ENCODE results near the gene METRN.

DNA sequence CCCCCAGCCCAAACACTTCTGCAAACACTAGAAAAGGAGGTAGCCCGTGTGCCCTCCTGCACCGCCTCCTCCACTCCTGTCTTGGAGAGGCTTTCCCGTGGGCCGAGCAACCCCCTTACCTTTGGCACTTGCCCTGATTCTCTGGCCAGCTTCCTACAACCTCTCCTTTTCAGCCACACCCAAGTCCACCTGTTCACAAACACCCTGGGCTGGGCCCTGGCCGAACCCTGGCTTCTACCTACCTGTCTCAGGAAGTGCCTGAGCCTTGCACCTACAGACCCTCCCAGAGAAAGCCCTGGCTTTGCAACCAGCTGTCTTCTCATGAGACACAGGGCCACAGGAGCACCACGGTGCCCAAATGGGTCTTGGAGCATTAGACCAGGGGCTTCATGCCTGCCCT is 4.0 kb downstream of the METRN start:
- TF ChIP-seq, protein P1, sequence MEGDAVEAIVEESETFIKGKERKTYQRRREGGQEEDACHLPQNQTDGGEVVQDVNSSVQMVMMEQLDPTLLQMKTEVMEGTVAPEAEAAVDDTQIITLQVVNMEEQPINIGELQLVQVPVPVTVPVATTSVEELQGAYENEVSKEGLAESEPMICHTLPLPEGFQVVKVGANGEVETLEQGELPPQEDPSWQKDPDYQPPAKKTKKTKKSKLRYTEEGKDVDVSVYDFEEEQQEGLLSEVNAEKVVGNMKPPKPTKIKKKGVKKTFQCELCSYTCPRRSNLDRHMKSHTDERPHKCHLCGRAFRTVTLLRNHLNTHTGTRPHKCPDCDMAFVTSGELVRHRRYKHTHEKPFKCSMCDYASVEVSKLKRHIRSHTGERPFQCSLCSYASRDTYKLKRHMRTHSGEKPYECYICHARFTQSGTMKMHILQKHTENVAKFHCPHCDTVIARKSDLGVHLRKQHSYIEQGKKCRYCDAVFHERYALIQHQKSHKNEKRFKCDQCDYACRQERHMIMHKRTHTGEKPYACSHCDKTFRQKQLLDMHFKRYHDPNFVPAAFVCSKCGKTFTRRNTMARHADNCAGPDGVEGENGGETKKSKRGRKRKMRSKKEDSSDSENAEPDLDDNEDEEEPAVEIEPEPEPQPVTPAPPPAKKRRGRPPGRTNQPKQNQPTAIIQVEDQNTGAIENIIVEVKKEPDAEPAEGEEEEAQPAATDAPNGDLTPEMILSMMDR (IDR thresholded peaks at IDR 0.05) = no peak
- no peak for TF ChIP-seq ZFX (IDR thresholded peaks at IDR 0.05; ENCODE audit: borderline replicate concordance)

Measured in 22Rv1 (cell line).